ENCODE measurements around the gene METTL22.

GRCh38 chr16:8630255-8630953, 8.9 kb downstream of the METTL22 start:
- TF ChIP-seq CTCF (IDR thresholded peaks at IDR 0.05; ENCODE audit: low read depth, low read length, missing input control) (no peak), YY1 (IDR thresholded peaks at IDR 0.05) (no peak), SP1 (IDR thresholded peaks at IDR 0.05) (no peak), EGR1 (IDR thresholded peaks at IDR 0.05; ENCODE audit: low read depth in 2 of 2) (no peak), GABPA (IDR thresholded peaks at IDR 0.05 in 1 of 2, conservative IDR thresholded peaks at IDR 0.05 in 1 of 2) (no peak), ZBTB33 (IDR thresholded peaks at IDR 0.05) (no peak), RAD21 (IDR thresholded peaks at IDR 0.05) (no peak), REST (IDR thresholded peaks at IDR 0.05) (no peak), MAX (IDR thresholded peaks at IDR 0.05) (no peak), FOXA2 (IDR thresholded peaks at IDR 0.05) (no peak), JUND (IDR thresholded peaks at IDR 0.05) (no peak)

Data from liver (tissue), 3 donors.